Hepatocyte (in vitro differentiated cells): Measurements from ENCODE around the gene CFAP90.

Experiments
- CTCF ChIP-seq: fragments of 200-600 bp; sonication (generic); IDR thresholded peaks from 2 replicates; pipeline ENCODE4 v1.5.1; 2016; ENCODE audit warnings: antibody characterized with exemption, mild to moderate bottlenecking; ENCODE audit not compliant: poor library complexity
- EZH2 ChIP-seq: fragments of 200-600 bp; sonication (generic); IDR thresholded peaks from 2 replicates; pipeline ENCODE4 v1.6.1; 2016; ENCODE audit warnings: antibody characterized with exemption, mild to moderate bottlenecking, borderline replicate concordance
- EZH2phosphoT487 ChIP-seq: fragments of 200-600 bp; sonication (generic); IDR thresholded peaks from one replicate; pipeline ENCODE4 v1.6.1; 2018; ENCODE audit warnings: antibody characterized with exemption, mild to moderate bottlenecking, low read depth, moderate library complexity; ENCODE audit not compliant: unreplicated experiment, severe bottlenecking

DNA sequence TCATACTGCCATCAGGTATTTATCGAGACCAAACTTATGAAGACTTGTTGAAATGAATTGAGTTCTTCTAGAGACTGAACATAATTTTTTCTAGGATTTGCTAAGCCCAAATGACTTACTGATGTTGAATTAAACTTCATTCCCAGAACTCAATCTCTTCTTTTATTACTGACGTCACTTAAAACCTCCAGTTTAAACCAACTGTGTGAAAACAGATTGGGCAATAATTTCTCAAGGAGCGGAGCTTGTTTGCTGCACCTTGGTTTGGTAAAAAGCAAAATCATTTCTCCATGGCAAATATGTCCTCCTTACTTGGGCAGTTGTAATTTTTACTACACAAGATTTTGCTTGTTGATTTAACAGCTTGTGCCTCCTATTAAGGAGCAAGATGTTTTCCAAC is 37.4 kb downstream of the CFAP90 start:
- TF ChIP-seq CTCF (no peak), EZH2 (no peak), EZH2phosphoT487 (no peak)
